HG03095 (cell line): ENCODE data around the gene RABEPK.
"Not testable (repeated sequence)": the region's sequence is repeated elsewhere in the genome, so short reads cannot be mapped to it uniquely, and the experiment has no call there.

Source experiments
- ATAC-seq: cut with Tn5 transposase; IDR thresholded peaks from one replicate; pipeline ENCODE4 v1.9.1; 2021; ENCODE audit warnings: moderate library complexity; ENCODE audit not compliant: unreplicated experiment

The RABEPK gene

DNA sequence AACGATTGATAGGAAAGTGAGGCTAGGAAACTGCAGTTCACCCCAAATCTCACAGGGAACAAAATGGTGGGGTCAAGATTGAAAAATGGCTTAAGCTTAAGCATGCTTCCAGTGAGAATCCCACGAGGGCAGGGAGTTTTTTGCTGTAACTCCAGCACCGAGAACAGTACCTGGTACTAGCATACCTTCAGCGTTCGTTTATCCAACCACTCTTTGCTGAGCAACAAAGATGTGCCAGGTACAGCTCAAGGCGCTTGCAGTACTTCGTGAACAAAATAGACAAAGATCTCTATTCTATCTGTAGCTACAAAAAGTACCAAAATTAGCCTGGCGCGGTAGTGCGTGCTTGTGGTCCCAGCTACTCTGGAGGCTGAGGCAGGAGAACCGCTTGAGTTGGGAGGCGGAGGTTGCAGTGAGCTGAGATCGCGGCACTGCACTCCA lies 10.0 kb upstream of the RABEPK start:
- ATAC-seq, result no peak

DNA sequence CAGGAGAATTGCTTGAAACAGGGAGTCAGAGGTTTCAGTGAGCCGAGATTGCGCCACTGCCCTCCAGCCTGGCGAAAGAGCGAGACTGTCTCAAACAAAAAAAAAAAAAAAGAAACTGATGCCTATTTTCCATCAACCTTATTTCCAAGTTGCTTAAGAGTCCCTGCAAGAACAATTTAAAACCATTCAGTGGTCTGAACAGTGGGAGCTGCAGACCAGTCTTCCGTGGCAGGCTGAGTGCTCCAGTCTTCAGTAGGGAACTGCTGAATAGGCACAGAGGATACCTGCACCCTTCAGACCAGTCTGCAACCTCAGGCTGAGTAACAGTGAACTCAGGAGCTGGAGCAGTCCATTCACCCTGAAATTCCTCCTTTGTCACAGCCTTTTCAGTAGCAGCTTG lies 5.9 kb upstream of the RABEPK start:
- not testable (repeated sequence) for ATAC-seq

DNA sequence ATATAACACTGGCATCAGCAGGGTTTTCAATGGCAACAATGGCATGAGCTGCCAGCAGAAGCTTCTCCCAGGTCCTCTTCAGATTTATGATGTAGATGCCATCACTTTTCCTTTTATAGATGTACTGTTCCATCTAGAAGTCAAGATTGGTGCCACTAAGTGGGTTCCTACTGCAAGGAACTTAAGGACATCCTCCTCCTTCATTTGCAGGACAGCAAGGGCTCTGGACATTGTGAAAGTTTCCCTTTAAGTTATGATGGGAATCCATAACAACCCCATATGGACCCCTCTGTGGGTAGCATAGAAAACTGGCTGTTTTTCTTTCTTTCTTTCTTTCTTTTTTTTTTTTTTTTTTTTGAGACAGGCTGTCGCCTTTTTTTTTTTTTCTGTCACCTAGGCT lies 4.8 kb upstream of the RABEPK start:
- ATAC-seq, result not testable (repeated sequence)

DNA sequence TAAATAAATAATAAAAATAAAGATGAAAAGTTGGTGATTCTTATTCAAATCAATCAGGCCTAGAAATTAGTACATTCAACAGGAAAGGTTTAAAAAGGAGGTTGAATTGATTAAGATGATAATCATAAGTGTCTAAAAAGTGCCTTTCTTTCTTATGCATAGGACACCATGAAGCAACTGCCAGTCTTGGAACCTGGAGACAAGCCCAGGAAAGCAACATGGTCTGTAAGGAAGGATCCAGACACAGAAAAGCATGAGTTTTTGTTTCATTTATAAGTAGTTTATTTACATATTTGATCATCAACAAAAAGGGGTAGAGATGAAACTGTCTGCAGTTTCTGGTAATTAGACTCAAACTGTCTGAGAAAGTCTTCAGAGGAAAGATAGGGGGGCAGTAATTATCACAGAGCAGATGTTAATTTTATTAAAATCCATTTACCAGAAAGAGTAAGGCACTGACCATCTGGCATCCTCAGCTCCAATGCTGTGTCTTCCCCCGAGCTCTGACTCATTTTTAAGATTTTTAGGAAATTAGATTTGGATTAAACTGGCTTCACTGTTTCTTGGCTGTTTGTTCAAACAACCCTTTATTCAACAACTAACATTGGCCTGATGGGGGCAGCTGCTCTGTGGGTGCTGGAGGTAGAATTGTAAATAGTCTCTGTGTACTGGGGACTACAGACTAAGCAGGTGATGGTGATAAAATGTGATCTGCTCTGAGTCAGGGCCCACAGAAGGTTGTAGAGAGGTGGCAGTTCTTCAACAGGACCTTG lies 2.7 kb downstream of the RABEPK start:
- ATAC-seq, result no peak

DNA sequence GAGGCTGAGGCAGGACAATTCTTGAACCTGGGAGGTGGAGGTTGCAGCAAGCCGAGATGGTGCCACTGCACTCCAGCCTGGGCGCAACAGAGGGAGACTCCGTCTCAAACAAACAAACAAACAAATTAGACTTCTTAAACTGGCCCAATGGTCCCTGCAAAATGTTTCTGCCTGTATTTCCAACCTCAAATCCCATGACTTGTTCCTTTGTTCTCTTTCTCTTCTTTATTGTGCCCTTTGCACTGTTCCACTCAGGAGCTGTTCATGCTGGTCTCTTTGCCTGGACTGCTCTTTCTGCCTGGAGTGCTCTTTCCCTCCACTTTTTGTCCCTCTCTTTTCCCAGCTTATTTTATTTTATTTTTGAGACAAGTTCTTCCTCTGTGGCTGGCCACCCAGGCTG lies 4.1 kb downstream of the RABEPK start:
- ATAC-seq, result no peak

DNA sequence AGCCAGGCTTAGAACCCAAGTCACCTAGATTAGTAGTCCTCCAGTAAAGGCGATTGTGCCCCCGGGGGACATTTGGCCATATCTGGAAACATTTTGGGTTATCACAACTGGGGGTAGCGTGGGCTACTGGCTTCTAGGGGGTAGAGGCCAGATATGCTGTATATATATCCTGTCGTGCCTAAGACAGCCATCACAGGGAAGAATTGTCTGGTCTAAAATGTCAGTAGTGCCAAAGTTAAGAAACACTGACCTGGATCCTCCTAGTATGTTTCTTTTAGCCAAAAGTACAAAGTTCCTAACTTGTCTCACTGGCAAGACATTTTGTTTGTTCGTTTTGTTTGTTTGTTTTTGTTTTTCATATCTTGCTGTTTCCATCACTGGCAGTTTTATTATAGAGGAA lies 13.8 kb downstream of the RABEPK start:
- ATAC-seq, result no peak

DNA sequence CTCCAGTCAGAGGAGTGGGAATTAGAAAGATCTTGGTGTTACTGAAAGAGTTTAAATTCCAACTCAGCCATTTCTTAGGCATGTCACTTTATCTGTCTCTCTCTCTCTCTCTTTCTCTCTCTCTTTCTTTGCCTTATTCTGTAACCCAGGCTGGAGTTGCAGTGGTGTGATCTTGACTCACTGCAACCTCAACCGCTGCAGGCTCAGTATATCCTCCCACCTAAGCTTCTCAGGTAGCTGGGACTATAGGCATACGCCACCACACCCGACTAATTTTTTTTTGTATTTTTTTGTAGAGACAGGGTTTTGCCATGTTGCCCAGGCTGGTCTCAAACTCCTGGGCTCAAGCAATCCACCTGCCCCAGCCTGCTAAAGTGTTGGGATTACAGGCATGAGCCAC lies 18.3 kb downstream of the RABEPK start:
- ATAC-seq, result no peak

DNA sequence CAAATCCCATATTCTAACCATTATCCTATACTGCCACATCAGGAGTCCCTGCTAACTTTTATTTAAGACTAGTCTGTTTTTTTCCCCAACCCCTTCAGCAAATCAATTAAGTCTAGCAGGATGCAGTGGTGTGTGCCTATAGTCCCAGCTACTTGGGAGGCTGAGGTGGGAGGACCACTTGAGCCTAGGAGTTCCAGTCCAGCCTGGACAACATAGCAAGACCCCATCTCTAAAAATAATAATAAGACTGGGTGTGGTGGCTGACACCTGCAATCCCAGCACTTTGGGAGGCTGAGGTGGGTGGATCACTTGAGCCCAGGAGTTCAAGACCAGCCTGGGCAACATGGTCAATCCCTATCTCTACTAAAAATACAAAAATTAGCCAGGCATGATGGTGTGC lies 24.5 kb downstream of the RABEPK start:
- not testable (repeated sequence) for ATAC-seq

DNA sequence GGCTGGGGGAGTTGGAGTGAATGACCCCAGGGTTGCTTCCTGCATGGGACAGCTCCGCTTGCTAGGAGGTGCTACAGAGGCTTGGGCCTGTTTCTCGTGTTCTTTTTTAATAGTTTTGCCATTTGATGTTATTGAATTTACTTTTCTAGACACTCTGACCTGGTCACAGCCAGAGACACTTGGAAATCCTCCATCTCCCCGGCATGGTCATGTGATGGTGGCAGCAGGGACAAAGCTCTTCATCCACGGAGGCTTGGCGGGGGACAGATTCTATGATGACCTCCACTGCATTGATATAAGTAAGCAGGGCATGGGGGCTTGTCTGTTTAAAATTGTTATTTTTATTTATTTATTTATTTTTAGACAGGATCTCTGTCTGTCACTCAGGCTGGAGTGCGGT lies 27.4 kb downstream of the RABEPK start:
- no peak for ATAC-seq

DNA sequence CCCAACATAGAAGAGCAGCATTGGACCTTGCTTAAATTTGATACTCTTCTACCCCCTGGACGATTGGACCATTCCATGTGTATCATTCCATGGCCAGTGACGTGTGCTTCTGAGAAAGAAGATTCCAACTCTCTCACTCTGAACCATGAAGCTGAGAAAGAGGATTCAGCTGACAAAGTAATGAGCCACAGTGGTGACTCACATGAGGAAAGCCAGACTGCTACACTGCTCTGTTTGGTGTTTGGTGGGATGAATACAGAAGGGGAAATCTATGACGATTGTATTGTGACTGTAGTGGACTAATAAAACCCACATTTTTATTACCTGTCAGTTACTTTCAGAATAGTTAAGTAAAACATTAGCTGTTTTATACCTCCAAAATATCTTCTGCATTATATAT lies 33.3 kb downstream of the RABEPK start:
- no peak for ATAC-seq

DNA sequence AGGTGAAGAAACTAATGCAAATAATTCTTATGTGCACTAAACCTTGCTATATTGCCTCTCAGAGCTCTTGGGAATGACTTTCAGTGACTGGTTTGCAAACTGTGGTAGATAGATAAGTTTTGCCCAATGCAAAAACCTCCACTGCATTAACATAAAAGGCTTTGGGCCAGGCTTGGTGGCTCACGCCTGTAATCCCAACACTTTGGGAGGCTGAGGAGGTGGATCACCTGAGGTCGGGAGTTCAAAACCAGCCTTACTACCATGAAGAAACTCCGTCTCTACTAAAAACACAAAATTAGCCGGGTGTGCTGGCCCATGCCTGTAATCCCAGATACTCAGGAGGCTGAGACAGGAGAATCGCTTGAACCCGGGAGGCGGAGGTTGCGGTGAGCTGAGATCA lies 33.8 kb downstream of the RABEPK start:
- not testable (repeated sequence) for ATAC-seq

DNA sequence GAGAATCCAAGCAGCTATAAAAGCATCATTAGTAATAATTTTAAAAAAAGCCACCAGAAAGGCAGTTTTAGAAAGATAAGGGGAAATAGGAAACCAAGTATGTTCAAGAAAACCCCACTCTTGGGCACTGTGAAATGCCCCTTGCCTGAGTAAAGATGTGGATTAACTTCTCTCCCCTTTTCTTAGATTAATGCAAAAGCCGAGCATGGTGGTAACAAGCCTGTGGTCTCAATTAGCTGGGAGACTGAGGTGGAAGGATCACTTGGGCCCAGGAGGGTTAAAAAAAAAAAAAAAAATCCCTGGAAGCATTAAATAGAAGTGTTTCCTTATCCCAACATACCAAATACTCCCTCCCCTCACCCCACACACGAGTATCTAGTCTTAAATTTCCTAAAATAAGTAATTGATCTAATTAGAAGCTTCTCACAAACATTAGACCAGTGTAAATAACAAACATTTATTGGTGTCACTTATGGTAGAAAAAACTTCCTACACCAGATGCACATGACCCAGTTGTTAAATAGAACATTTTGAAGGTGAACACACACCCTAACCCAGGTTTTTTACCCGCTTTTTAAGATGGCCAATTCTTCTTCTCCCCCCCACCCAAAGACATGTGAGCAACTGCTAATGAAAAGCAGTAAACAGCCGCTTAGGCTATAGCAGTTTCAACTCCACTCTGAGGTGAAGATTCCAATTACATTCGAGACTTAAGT lies 35.6 kb downstream of the RABEPK start:
- no peak for ATAC-seq

DNA sequence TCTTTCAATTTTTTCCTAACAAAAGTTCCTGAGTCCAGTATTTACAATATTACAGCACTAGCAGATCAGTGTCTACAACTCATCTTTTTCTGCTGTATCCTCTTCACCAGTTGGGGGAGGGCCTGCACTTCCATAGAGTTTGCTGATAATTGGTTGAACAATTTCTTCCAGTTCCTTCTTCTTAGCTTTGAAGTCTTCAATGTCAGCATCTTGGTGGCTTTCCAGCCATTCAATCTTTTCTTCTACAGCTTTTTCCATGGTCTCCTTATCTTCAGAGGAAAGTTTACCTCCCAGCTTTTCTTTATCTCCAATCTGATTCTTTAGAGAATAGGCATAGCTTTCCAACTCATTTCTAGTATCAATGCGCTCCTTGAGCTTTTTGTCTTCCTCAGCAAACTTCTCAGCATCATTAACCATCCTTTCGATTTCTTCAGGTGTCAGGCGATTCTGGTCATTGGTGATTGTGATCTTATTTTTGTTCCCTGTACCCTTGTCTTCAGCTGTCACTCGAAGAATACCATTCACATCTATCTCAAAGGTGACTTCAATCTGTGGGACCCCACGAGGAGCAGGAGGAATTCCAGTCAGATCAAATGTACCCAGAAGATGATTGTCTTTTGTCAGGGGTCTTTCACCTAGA lies 36.3 kb downstream of the RABEPK start:
- ATAC-seq, result not testable (repeated sequence)

DNA sequence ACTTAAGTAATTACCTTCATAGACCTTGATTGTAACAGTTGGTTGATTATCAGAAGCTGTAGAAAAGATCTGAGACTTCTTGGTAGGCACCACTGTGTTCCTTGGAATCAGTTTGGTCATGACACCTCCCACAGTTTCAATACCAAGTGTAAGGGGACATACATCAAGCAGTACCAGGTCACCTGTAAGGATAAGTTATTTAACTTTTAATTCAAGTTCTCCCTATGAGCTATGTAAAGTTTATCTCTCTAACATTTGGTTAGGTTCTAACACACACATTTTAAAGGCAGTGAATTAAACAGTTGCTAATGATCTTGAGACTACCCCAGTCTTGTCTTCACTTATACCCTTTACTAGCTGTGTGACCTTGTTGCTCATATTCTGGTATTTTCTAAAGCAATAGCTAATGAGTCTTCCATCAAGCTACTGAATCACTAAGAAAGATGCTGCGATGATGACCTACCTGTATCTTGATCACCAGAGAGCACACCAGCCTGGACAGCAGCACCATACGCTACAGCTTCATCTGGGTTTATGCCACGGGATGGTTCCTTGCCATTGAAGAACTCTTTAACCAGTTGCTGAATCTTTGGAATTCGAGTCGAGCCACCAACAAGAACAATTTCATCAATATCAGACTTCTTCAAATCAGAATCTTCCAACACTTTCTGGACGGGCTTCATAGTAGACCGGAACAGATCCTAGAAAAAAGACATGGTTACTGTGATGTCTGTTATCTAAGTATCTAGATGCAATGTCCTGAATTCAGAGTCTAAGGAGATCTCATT lies 38.0 kb downstream of the RABEPK start:
- ATAC-seq, result no peak

DNA sequence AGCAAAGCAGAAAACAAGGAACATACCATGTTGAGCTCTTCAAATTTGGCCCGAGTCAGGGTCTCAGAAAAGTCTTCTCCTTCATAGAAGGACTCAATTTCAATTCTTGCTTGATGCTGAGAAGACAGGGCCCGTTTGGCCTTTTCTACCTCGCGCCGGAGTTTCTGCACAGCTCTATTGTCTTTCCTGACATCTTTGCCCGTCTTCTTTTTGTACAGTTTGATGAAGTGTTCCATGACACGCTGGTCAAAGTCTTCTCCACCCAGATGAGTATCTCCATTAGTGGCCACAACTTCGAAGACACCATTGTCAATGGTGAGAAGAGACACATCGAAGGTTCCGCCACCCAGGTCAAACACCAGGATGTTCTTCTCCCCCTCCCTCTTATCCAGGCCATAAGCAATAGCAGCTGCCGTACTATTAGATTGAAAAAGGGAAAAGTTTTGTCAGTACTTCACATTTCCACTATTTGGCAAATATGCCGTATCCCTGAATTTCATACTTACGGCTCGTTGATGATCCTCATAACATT lies 38.6 kb downstream of the RABEPK start:
- ATAC-seq, result no peak

DNA sequence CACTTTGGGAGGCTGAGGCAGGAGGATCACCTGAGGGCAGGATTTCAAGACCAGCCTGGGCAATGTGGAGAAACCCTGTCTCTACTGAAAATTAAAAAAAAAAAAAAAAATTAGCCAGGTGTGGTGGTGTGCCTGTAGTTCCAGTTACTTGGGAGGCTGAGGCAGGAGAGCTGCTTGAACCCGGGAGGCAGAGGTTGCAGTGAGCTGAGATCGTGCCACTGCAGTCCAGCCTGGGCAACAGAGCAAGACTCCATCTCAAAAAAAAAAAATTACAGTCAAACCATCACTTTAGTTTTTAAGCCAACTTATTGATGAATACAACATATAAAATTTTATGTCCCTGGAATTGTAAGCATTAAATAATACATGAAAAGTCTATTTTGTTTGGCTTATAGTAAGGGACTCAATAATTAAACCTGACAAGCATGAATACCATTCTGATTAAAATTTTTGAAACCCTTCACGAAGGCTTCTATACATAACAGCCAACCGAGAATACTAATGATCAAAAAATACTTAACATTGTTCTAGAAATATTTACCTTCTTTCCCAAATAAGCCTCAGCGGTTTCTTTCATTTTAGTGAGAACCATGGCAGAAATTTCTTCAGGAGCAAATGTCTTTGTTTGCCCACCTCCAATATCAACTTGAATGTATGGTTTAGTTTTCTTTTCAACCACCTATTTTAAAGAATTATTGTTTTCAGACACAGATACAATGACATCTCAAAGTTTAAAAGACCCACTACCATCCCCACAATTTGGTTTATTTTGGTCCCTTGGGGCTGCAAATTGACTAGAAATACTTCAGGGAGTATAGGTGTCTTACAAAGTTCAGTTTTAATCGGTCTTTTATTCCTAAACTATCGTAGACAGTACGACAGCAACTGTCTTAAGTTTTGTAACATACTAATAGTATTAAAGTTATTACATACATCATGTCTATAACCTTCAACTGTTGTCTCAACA lies 39.6 kb downstream of the RABEPK start:
- no peak for ATAC-seq

DNA sequence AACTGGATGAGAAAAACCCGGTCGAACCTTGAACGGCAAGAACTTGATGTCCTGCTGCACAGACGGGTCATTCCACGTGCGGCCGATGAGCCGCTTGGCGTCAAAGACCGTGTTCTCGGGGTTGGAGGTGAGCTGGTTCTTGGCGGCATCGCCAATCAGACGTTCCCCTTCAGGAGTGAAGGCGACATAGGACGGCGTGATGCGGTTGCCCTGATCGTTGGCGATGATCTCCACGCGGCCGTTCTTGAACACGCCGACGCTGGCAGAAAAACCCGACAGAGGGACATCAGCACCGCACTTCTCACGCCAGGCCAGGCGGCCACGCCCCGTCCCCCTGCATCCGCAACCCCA lies 40.3 kb downstream of the RABEPK start:
- ATAC-seq, result no peak

DNA sequence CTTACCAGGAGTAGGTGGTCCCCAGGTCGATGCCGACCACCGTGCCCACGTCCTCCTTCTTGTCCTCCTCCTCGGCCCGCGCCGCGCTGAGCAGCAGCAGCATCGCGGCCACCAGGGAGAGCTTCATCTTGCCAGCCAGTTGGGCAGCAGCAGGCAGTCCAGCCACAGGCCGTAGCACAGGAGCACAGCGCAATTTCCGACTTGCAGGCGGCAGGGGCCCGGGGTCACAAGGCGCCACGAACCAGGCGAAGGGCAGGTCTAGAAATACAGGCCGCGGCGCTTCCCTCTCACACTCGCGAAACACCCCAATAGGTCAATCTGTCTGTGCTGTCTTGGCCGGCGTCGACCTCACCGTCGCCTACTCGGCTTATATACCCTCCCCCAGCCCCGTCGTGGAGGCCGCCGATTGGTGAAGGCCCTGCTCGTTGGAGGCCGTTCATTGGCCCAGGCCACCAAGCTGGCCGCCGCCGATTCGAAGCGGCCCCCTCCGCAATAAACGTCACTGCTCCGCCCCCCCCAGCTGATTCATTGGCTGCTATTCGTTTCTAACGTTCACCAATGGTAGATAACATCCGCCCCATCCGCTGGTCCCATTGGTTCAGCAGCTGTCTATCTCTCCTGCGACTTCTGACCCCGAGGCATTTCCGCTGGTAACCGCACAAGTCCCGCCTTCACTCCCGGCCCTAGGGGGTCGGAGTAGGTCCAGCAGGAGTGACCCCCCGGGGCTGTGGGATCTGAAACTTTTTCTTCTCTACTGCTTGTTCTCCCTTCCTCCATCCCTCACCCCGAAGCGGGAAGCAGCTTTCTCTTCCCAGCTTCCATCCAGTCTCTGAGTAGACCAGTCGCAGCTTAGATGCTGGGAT lies 40.9 kb downstream of the RABEPK start, which contains the start of gene HSPA5:
Gene HSPA5 (minus strand): TSS at position 344 of the 863 bp plus-strand sequence. CDS start 217 bp downstream, at position 127.
- ATAC-seq, result peak; percentile 89
